Neural cell (in vitro differentiated cells): ENCODE measurements around the gene CKAP4. TPM values are rescaled to one million over a fixed set of nuclear protein-coding genes. Genes with fewer than 3 reads are reported as not detected.

Experiments used
- H2AFZ ChIP-seq: fragments of 200-600, 300-800 bp; sonication (generic), shearing (Covaris generic); 2 replicates; pipeline ENCODE4 v1.6.0; 2014; ENCODE audit warnings: low read depth, mild to moderate bottlenecking, antibody characterized with exemption, low read length, moderate library complexity
- H3F3A ChIP-seq: fragments of 200-600 bp; shearing (Covaris generic); 2 replicates; pipeline ENCODE4 v1.6.1; 2016; ENCODE audit warnings: mild to moderate bottlenecking, moderate library complexity, mixed read lengths, antibody characterized with exemption, low read length; ENCODE audit not compliant: insufficient read depth, poor library complexity, severe bottlenecking
- H3K27ac ChIP-seq: fragments of 200-600, 300-800 bp; sonication (generic), shearing (Covaris generic); 2 replicates; pipeline ENCODE4 v1.5.1; 2014; ENCODE audit warnings: mild to moderate bottlenecking, low read length, moderate library complexity
- H3K27me3 ChIP-seq: fragments of 300-800, 200-600 bp; sonication (generic), shearing (Covaris generic); 2 replicates; pipeline ENCODE4 v1.6.0; 2014; ENCODE audit warnings: mild to moderate bottlenecking, low read depth, low read length, moderate library complexity; ENCODE audit not compliant: insufficient read depth
- H3K36me3 ChIP-seq: fragments of 300-800, 200-600 bp; sonication (generic), shearing (Covaris generic); 2 replicates; pipeline ENCODE4 v1.5.1; 2014; ENCODE audit warnings: mild to moderate bottlenecking, antibody characterized with exemption, low read length, moderate library complexity; ENCODE audit not compliant: insufficient read depth
- H3K4me2 ChIP-seq: fragments of 300-800, 200-600 bp; sonication (generic), shearing (Covaris generic); 2 replicates; pipeline ENCODE4 v1.6.0; 2014; ENCODE audit warnings: mild to moderate bottlenecking, low read length
- H3K4me3 ChIP-seq: fragments of 300-800, 200-600 bp; sonication (generic), shearing (Covaris generic); 2 replicates; pipeline ENCODE4 v1.5.1; 2014; ENCODE audit warnings: mild to moderate bottlenecking, low read length, moderate library complexity
- H3K79me2 ChIP-seq: fragments of 200-600 bp; shearing (Covaris generic); replicated peaks from 2 replicates; pipeline ENCODE4 v1.6.0; 2014; ENCODE audit warnings: mild to moderate bottlenecking, low read length, moderate library complexity; ENCODE audit not compliant: insufficient read depth
- H3K9ac ChIP-seq: fragments of 300-800, 200-600 bp; sonication (generic), shearing (Covaris generic); 2 replicates; pipeline ENCODE4 v1.6.1; 2016; ENCODE audit warnings: mild to moderate bottlenecking, low read length, mixed read lengths
- H3K9me2 ChIP-seq: fragments of 200-600 bp; shearing (Covaris generic); 2 replicates; pipeline ENCODE4 v1.6.1; 2016; ENCODE audit warnings: mild to moderate bottlenecking, low read length, mixed read lengths; ENCODE audit not compliant: insufficient read depth
- H3K9me3 ChIP-seq: fragments of 200-600, 300-800 bp; sonication (generic), shearing (Covaris generic); 2 replicates; pipeline ENCODE4 v1.6.1; 2016; ENCODE audit warnings: mild to moderate bottlenecking, mixed run types, low read length, moderate library complexity, mixed read lengths
- H4K20me1 ChIP-seq: fragments of 200-600 bp; shearing (Covaris generic); 2 replicates; pipeline ENCODE4 v1.6.1; 2016; ENCODE audit warnings: mild to moderate bottlenecking, mixed run types; ENCODE audit not compliant: insufficient read depth
- CTCF ChIP-seq: fragments of 450-650 bp; IDR thresholded peaks from 2 replicates; pipeline ENCODE4 v1.5.1; 2014; ENCODE audit warnings: antibody characterized with exemption, mild to moderate bottlenecking, moderate library complexity; ENCODE audit not compliant: poor library complexity, severe bottlenecking
- EP300 ChIP-seq: fragments of 450-650 bp; conservative IDR thresholded peaks from 2 replicates; pipeline ENCODE4 v1.6.1; 2014; ENCODE audit warnings: antibody characterized with exemption, mild to moderate bottlenecking, moderate library complexity; ENCODE audit not compliant: poor library complexity, severe bottlenecking
- EZH2 ChIP-seq: fragments of 200-600, 300-800 bp; shearing (Covaris generic), sonication (generic); IDR thresholded peaks from 2 replicates; pipeline ENCODE4 v1.6.1; 2014; ENCODE audit warnings: antibody characterized with exemption, low read length, borderline replicate concordance, mild to moderate bottlenecking; ENCODE audit not compliant: insufficient read depth, poor library complexity, severe bottlenecking
- MXI1 ChIP-seq: fragments of 450-650 bp; conservative IDR thresholded peaks from 2 replicates; pipeline ENCODE4 v1.6.1; 2014; ENCODE audit warnings: antibody characterized with exemption, mild to moderate bottlenecking; ENCODE audit not compliant: poor library complexity, severe bottlenecking
- POLR2AphosphoS5 ChIP-seq: IDR thresholded peaks from 2 replicates; pipeline ENCODE4 v1.6.1; 2012
- RAD21 ChIP-seq: fragments of 450-650 bp; conservative IDR thresholded peaks from 2 replicates; pipeline ENCODE4 v1.6.1; 2014; ENCODE audit warnings: antibody characterized with exemption, mild to moderate bottlenecking, moderate library complexity
- REST ChIP-seq: IDR thresholded peaks from 2 replicates; pipeline ENCODE4 v1.6.1; 2012; ENCODE audit warnings: borderline replicate concordance
- SMC3 ChIP-seq: fragments of 450-650 bp; conservative IDR thresholded peaks from 2 replicates; pipeline ENCODE4 v1.6.1; 2014; ENCODE audit warnings: antibody characterized with exemption, mild to moderate bottlenecking, moderate library complexity; ENCODE audit not compliant: poor library complexity
- TAF1 ChIP-seq: IDR thresholded peaks from 2 replicates; pipeline ENCODE4 v1.6.1; 2012; ENCODE audit warnings: low read depth
- polyA plus RNA-seq: library from polyadenylated mRNA; depleted of rRNA; stranded (reverse); fragments of >200 nt; gene quantifications from 2 replicates; pipeline ENCODE4 v1.2.3, GENCODE V29; 2014

CKAP4 gene
- polyA plus RNA-seq, 1 donor from 2014 or later = 50.0 TPM

GRCh38 chr12:106251631-106252455, 4.0 kb upstream of the CKAP4 start:
- Histone ChIP-seq H3K36me3 (no peaks in the 10 kb centered on the region), H3K4me2 (no peak overlapping the region), H4K20me1 (no peaks in the 10 kb centered on the region), H3K9me2 (no peaks in the 10 kb centered on the region), H3F3A (no peaks in the 10 kb centered on the region), H3K4me3 (no peak overlapping the region), H3K79me2 (no peaks in the 10 kb centered on the region), H3K27me3 (no peaks in the 10 kb centered on the region), H3K27ac (no peak overlapping the region), H3K9me3 (no peaks in the 10 kb centered on the region), H2AFZ (no peak overlapping the region), H3K9ac (no peak overlapping the region)
- TF ChIP-seq TAF1 (no peak), EZH2 (no peak), MXI1 (no peak), EP300 (no peak), SMC3 (no peak), REST (no peak), RAD21 (no peak), POLR2AphosphoS5 (no peak), CTCF (no peak)

- Histone ChIP-seq H3K9me3 (no peaks in the 10 kb centered on the region), H3F3A (no peaks in the 10 kb centered on the region), H4K20me1 (no peaks in the 10 kb centered on the region), H3K27me3 (no peaks in the 10 kb centered on the region), H3K79me2 (peaks cover 16% of the 10 kb centered on the region), H3K9ac (no peak overlapping the region), H3K4me3 (peak overlapping the region; percentile 76), H2AFZ (no peak overlapping the region), H3K36me3 (no peaks in the 10 kb centered on the region), H3K4me2 (no peak overlapping the region), H3K27ac (no peak overlapping the region), H3K9me2 (no peaks in the 10 kb centered on the region)
- TF ChIP-seq POLR2AphosphoS5 (no peak), CTCF (no peak), EP300 (no peak), SMC3 (no peak), REST (no peak), RAD21 (no peak), TAF1 (no peak)
Measured at GRCh38 chr12:106249411-106250135, 1.8 kb upstream of the CKAP4 start.
